NT2/D1 (cell line): ENCODE data around the gene CACFD1.

Source experiments
- YY1 ChIP-seq: IDR thresholded peaks from 2 replicates; pipeline ENCODE4 v1.6.1; 2011; ENCODE audit not compliant: insufficient read length, insufficient read depth
- ZNF274 ChIP-seq: IDR thresholded peaks from 2 replicates; pipeline ENCODE4 v1.6.1; 2011; ENCODE audit warnings: mild to moderate bottlenecking, low read depth, low read length

DNA sequence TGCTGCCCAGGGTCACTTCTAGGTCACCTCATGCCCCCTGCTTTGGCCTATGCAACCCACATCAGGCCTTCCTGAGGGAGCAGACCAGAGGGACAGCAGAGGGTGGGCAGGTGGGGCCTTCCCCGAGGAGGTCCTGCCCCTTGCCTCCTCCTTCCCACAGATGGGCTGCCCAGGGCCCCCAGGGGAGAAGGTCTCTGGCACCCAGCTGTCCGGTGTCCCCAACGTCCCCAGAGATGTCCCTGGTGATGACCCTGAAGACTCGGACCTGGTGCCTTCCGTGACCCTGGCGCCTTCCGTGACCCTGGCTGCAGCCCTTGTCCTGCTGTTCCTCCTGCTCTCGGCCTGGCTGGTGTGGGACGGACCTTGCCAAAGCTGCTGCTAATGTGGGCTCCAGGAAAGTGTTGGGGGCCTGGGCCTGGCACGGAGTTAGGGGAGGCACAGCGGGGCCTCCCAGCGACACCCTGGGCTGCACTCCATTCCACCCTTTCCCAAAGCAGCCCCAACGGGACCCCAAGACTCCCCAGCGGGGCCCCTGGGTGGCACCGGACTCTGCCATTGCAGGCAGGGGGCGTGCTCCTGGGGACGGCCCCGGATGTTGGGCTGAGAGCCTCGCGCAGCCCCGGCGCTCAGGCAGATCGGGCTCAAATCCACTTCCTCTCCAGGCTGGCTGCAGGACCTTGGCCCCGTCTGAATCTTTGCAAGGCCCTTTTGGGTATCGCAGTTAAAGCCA is 25.9 kb downstream of the CACFD1 start:
- TF ChIP-seq YY1 (no peak), ZNF274 (no peak)
